Neural crest cell (in vitro differentiated cells): ENCODE data around the gene GPHN. TPM values are rescaled to one million over a fixed set of nuclear protein-coding genes. Genes with fewer than 3 reads are reported as not detected.

Experiments used
- DNase-seq: peaks from one replicate; pipeline ENCODE4 v3.0.0; 2021; ENCODE audit warnings: low read depth, mixed read lengths, low spot score
- H3K27ac Mint-ChIP-seq: one replicate; pipeline ENCODE4 v1.8.0; 2021; ENCODE audit warnings: mild to moderate bottlenecking, mixed read lengths; ENCODE audit not compliant: unreplicated experiment
- H3K27me3 Mint-ChIP-seq: 2 replicates; pipeline ENCODE4 v1.8.0; 2021; ENCODE audit warnings: low read depth, mild to moderate bottlenecking, mixed read lengths
- H3K36me3 Mint-ChIP-seq: 2 replicates; pipeline ENCODE4 v1.8.0; 2021; ENCODE audit warnings: low read depth, mild to moderate bottlenecking, mixed read lengths
- H3K4me1 Mint-ChIP-seq: 2 replicates; pipeline ENCODE4 v1.8.0; 2021; ENCODE audit warnings: mixed read lengths
- H3K4me3 Mint-ChIP-seq: one replicate; pipeline ENCODE4 v1.8.0; 2021; ENCODE audit warnings: mild to moderate bottlenecking, mixed read lengths
- H3K9me3 Mint-ChIP-seq: 2 replicates; pipeline ENCODE4 v1.8.0; 2021; ENCODE audit warnings: mixed read lengths
- total RNA-seq: library from RNA; stranded (reverse); gene quantifications from 2 replicates; pipeline ENCODE4 v1.2.1, GENCODE V29; 2021
- TF ChIP-seq, protein P1 (sequence below): fragments of 200-600 bp; sonication (generic); conservative IDR thresholded peaks from 2 replicates; pipeline ENCODE4 v1.5.0; 2021; ENCODE audit warnings: antibody characterized with exemption, mild to moderate bottlenecking

The GPHN gene
- total RNA-seq, 1 donor from 2014 or later, result 43.5 TPM

GRCh38 chr14:67170660-67171059 lies 662.7 kb downstream of the GPHN start:
- no peak overlapping the region for H3K4me3 Mint-ChIP-seq
- no peak overlapping the region for H3K27ac Mint-ChIP-seq
- no peaks in the 10 kb centered on the region for H3K27me3 Mint-ChIP-seq
- no peaks in the 10 kb centered on the region for H3K4me1 Mint-ChIP-seq
- TF ChIP-seq, protein P1, sequence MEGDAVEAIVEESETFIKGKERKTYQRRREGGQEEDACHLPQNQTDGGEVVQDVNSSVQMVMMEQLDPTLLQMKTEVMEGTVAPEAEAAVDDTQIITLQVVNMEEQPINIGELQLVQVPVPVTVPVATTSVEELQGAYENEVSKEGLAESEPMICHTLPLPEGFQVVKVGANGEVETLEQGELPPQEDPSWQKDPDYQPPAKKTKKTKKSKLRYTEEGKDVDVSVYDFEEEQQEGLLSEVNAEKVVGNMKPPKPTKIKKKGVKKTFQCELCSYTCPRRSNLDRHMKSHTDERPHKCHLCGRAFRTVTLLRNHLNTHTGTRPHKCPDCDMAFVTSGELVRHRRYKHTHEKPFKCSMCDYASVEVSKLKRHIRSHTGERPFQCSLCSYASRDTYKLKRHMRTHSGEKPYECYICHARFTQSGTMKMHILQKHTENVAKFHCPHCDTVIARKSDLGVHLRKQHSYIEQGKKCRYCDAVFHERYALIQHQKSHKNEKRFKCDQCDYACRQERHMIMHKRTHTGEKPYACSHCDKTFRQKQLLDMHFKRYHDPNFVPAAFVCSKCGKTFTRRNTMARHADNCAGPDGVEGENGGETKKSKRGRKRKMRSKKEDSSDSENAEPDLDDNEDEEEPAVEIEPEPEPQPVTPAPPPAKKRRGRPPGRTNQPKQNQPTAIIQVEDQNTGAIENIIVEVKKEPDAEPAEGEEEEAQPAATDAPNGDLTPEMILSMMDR, result no peak
- DNase-seq, result no peak
- H3K36me3 Mint-ChIP-seq, result peaks cover 25% of the 10 kb centered on the region
- peaks cover 8% of the 10 kb centered on the region for H3K9me3 Mint-ChIP-seq

DNA sequence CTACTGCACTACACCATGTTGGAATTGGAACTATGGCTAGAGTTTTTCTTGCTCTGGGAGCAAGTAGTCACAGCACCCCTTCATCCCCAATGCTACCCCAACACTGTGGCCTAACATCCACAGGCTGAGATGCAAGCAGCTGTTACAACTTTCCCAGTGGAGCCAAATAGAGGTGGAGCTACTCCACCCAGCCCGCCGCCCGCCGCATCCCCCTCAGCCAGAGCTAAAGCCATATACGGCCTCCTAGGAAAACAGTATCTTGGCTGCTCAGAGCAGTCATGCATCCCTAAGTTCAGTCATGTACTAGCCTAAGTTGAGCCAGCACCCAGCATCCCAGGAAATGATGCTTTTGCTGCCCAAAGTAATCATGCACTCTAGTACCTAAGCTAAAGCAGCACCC lies 664.1 kb downstream of the GPHN start:
- TF ChIP-seq, protein P1, result no peak
- peaks cover 12% of the 10 kb centered on the region for H3K9me3 Mint-ChIP-seq
- H3K4me1 Mint-ChIP-seq, result no peaks in the 10 kb centered on the region
- peak overlapping the region; percentile 35 for H3K27ac Mint-ChIP-seq
- H3K4me3 Mint-ChIP-seq, result no peak overlapping the region
- H3K36me3 Mint-ChIP-seq, result peaks cover 32% of the 10 kb centered on the region
- H3K27me3 Mint-ChIP-seq, result no peaks in the 10 kb centered on the region
- DNase-seq, result no peak

- no peak overlapping the region for H3K27ac Mint-ChIP-seq
Measured at GRCh38 chr14:67172520-67172919, 664.6 kb downstream of the GPHN start.

DNA sequence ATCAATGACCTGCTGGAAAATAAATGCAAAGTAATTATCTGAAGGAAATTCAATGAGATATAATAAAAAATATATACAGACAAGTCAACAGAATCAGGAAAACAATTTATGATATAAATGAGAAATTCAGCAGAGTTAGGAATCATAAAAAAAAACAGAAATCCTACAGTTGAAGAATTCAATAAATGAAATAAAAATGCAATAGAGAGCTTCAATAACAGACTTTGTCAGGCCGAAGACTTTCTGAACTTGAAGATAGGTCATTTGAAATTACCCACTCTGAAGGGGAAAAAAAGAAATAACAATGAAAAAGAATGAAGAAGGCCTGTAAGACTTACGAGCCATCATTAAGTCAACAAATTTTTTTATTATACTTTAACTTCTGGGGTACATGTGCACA lies 665.8 kb downstream of the GPHN start:
- Mint-ChIP-seq H3K9me3 (peaks cover 23% of the 10 kb centered on the region), H3K4me1 (no peaks in the 10 kb centered on the region), H3K27me3 (no peaks in the 10 kb centered on the region), H3K4me3 (no peak overlapping the region), H3K36me3 (peaks cover 47% of the 10 kb centered on the region), H3K27ac (no peak overlapping the region)
- no peak for DNase-seq
- TF ChIP-seq, protein P1, result no peak

More at GRCh38 chr14:67172520-67172919, 664.6 kb downstream of the GPHN start:
- peaks cover 15% of the 10 kb centered on the region for H3K9me3 Mint-ChIP-seq
- no peak overlapping the region for H3K4me3 Mint-ChIP-seq
- no peaks in the 10 kb centered on the region for H3K27me3 Mint-ChIP-seq
- TF ChIP-seq, protein P1, result no peak
- DNase-seq, result no peak
- peaks cover 36% of the 10 kb centered on the region for H3K36me3 Mint-ChIP-seq
- H3K4me1 Mint-ChIP-seq, result no peaks in the 10 kb centered on the region

- H3K27me3 Mint-ChIP-seq, result no peaks in the 10 kb centered on the region
- no peak overlapping the region for H3K4me3 Mint-ChIP-seq
Measured at GRCh38 chr14:67186172-67186768, 678.3 kb downstream of the GPHN start.

More at GRCh38 chr14:67186172-67186768, 678.3 kb downstream of the GPHN start:
- no peak for DNase-seq
- TF ChIP-seq, protein P1, result no peak
- H3K9me3 Mint-ChIP-seq, result no peaks in the 10 kb centered on the region
- peaks cover 8% of the 10 kb centered on the region for H3K36me3 Mint-ChIP-seq
- no peaks in the 10 kb centered on the region for H3K4me1 Mint-ChIP-seq
- no peak overlapping the region for H3K27ac Mint-ChIP-seq
